Panc1 (cell line): ENCODE measurements around the gene ZNF185.

Experiments
- CTCF ChIP-seq: fragments of 450-650 bp; IDR thresholded peaks from 2 replicates; pipeline ENCODE4 v1.5.1; 2017; ENCODE audit warnings: mild to moderate bottlenecking
- SIN3A ChIP-seq: IDR thresholded peaks from 2 replicates; pipeline ENCODE4 v1.6.1; 2012; ENCODE audit warnings: low read depth, mild to moderate bottlenecking, low read length, moderate library complexity, borderline replicate concordance; ENCODE audit not compliant: insufficient read depth

- TF ChIP-seq SIN3A (no peak), CTCF (no peak)
Observed at GRCh38 chrX:152925835-152926234, 28.0 kb downstream of the ZNF185 start.
